IPS-11a (cell line): ENCODE measurements around the gene CRYZ.
"Not testable (repeated sequence)": the region's sequence is repeated elsewhere in the genome, so short reads cannot be mapped to it uniquely, and the experiment has no call there.

Experiments used
- H3K4me3 ChIP-seq: one replicate; pipeline ENCODE4 v1.5.1; 2013; ENCODE audit warnings: low read depth, low read length, control low read depth

Gene CRYZ, protein sequence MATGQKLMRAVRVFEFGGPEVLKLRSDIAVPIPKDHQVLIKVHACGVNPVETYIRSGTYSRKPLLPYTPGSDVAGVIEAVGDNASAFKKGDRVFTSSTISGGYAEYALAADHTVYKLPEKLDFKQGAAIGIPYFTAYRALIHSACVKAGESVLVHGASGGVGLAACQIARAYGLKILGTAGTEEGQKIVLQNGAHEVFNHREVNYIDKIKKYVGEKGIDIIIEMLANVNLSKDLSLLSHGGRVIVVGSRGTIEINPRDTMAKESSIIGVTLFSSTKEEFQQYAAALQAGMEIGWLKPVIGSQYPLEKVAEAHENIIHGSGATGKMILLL

DNA sequence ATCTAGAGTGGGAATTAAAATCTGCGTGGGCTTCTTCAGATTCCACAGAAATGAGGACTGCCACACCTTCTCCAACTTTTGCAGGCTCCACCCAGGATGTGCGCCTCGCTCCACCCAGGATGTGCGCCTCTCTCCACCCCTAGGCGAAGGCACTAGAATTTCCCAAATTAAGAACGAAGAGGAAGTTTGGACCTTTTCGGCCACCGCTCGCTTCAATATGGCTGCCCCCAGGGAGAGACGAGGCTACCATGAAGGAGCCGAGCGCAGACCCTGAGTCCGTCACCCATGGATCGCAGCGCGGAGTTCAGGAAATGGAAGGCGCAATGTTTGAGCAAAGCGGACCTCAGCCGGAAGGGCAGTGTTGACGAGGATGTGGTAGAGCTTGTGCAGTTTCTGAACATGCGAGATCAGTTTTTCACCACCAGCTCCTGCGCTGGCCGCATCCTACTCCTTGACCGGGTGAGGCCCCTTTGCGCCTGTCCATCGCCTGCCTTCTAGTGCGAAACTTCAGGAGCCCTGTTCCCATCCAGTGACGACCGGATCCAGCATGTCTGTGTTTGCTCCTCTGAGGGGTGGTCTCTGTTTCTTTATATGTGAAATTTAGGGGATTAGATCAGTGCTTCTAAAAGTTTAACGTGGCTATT is at the start of gene CRYZ, which contains the start of gene TYW3:
TSS of gene CRYZ (minus strand) at position 91 of the 644 bp plus-strand sequence. CDS start 8,229 bp downstream, outside the sequence.
TSS of gene TYW3 (plus strand) at position 193 of the 644 bp plus-strand sequence. CDS start at position 286, 93 bp downstream.
- peak within 1 kb of the TSS; percentile 73 for H3K4me3 ChIP-seq

DNA sequence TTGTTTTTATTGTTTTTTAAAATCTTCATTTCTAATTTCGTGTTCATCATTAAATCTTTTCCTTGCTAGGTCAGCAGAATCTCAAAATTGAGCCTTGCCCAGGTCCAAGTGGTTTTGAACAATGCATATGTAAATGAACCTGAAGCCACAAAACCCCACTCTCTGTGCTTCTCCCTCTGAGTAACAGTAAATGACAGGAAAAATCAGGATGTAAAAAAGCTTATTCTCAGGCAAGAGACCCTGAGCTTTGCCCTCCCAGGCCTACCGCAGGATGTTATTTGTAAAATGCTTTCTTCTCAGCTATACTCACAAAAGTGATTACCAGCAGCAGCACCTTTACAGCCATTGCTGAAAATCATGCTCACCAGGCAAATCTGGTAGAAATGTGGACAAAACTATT is 47.7 kb upstream of the CRYZ start:
- no peak overlapping the region for H3K4me3 ChIP-seq

- H3K4me3 ChIP-seq = no peak overlapping the region
Measured at GRCh38 chr1:74779750-74780149, 46.9 kb upstream of the CRYZ start.

DNA sequence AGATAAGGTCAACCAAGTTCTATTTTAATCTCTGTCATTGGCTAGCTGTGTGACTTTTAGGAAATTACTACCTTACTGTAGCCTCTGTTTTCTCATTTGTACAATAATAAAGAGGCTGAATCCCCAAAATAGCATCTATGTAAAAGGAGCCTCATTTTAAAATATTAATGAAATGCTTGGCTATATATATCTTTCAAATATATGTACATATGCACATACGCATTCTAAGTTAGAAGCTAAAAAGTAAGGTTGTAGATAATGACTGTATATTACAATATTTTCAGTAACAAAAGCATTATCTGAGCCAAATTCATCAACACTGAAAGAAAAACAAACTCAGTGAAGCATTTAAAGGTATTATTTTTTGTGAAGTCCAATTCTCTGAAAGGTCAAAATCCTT is 44.7 kb upstream of the CRYZ start:
- H3K4me3 ChIP-seq = no peak overlapping the region

GRCh38 chr1:74775735-74776134 is 42.9 kb upstream of the CRYZ start:
- H3K4me3 ChIP-seq = no peak overlapping the region

- no peak overlapping the region for H3K4me3 ChIP-seq
Measured at GRCh38 chr1:74773582-74773981, 40.7 kb upstream of the CRYZ start.

DNA sequence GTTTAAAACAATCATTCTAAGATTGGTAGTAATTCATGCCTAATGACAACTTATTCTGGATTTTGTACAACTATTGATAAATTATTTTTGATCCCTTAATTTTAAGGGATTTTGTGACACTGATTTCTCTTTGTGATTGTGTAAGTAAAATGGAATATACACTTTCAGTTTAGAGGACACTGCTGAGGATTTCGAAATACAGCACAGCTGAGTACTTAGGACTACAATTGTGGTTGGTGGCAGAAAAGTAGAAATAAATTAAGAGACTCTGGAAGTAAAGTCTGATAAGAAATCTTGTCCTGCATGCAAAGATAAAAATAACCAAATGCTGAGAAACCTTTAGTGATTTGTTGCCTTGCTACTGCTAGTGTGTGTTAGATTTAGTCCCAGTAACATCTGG is 40.1 kb upstream of the CRYZ start:
- H3K4me3 ChIP-seq = no peak overlapping the region

DNA sequence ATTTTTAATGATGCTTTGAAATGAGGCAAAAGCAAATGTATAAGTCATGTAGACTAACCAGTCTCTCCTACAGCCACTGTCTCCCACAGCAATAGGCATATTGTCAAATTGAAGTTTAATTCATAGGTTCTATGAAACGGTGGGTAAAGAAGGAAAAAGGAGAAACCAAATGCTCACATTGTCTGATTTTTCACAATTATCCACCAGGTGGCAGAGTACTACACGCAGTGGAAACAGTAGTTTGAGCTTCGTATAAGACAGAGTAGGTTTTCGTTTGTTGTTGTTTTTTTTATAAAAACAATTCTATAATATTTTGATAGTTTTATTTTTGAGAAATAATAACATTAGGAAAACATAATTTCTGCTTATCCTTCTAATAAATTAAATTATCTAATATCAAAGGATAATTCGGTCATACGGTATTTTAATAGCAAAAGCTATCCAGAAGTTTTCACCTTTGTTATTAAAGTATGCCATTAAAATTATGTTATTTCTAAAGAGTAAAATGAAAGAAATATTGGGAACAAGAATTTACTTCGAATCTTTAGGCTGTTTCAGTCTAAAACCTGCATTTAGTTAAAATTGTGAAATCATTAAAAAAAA is 39.2 kb upstream of the CRYZ start:
- H3K4me3 ChIP-seq = no peak overlapping the region

DNA sequence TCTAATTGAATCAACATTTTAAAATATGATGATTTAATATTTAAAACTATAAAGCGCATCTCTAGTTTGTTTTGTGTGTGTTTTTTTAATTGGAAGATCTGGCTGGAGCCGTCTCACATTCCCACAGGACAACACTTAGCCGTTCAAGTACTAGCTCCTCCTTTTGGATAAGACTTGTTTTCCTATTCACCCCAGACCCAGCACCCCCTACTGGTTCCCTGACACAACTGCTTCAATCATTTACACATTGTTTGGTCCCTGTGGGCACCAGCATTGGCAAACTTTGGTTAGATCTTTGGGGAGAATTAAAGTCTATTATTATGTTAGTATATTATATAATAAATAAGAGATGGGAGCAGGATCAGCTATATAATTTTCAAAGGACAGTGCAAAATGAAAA is 34.6 kb upstream of the CRYZ start:
- no peak overlapping the region for H3K4me3 ChIP-seq

DNA sequence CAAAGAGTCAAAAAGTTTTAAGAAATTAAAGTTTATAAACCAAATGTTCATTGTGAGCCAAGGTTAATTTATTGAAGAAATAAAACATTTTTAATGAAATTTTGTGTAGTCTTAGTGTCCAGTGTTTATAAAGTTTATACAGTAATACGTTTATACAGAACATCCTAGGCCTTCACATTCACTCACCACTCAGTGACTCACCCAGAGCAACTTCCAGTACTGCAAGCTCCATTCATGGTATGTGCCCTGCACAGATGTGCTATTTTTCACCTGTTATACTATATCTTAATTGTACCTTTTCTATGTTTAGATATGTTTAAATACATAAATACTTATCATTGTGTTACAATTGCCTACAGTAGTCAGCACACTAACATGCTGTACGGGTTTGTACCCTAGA is 33.7 kb upstream of the CRYZ start:
- H3K4me3 ChIP-seq = no peak overlapping the region

DNA sequence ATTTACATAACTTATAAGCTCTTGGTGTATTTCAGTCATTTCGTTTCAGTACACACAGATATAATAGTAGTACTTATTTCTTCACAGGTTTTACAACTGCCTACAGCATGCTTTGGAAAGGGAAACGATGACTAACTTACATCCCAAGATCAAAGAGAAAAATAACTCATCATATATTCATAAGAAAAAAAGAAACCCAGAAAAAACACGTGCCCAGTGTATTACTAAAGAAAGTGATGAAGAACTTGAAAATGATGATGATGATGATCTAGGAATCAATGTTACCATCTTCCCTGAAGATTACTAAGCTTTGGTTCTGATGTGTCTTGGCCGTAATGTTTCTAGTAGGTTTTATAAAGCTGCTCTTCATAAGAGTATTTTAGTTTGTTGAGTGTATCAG is 31.0 kb upstream of the CRYZ start:
- no peak overlapping the region for H3K4me3 ChIP-seq

- not testable (repeated sequence) for H3K4me3 ChIP-seq
Measured at GRCh38 chr1:74756650-74757049, 23.8 kb upstream of the CRYZ start.

- no peak overlapping the region for H3K4me3 ChIP-seq
Measured at GRCh38 chr1:74755475-74755874, 22.6 kb upstream of the CRYZ start.

GRCh38 chr1:74753104-74753503 is 20.3 kb upstream of the CRYZ start:
- H3K4me3 ChIP-seq = no peak overlapping the region

GRCh38 chr1:74748960-74749359 is 16.1 kb upstream of the CRYZ start:
- no peak overlapping the region for H3K4me3 ChIP-seq

- H3K4me3 ChIP-seq = not testable (repeated sequence)
Measured at GRCh38 chr1:74745247-74745646, 12.4 kb upstream of the CRYZ start.

GRCh38 chr1:74740307-74740980 is 7.6 kb upstream of the CRYZ start:
- H3K4me3 ChIP-seq = not testable (repeated sequence)

DNA sequence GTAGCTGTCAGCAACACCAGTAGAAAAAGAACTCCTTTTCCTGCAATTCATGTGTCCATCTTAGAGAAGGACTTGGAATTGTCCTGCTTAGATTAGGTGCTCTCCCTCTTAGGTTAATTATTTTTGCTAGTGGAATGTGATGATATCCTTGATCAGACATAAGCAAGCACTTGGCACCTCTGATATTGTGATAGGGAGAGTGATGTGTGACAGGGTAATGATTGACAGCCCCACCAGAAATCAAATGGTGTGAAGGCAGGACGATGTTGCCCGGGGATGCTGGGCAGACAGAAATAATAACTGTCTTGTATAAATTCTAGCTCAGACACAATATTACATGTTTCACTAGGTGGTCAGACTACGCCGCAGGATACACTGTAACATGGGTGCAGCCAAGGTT is 4.5 kb upstream of the CRYZ start:
- no peak overlapping the region for H3K4me3 ChIP-seq

- H3K4me3 ChIP-seq = peak overlapping the region; percentile 73
Measured at GRCh38 chr1:74733604-74734484, 994 bp upstream of the CRYZ start.

DNA sequence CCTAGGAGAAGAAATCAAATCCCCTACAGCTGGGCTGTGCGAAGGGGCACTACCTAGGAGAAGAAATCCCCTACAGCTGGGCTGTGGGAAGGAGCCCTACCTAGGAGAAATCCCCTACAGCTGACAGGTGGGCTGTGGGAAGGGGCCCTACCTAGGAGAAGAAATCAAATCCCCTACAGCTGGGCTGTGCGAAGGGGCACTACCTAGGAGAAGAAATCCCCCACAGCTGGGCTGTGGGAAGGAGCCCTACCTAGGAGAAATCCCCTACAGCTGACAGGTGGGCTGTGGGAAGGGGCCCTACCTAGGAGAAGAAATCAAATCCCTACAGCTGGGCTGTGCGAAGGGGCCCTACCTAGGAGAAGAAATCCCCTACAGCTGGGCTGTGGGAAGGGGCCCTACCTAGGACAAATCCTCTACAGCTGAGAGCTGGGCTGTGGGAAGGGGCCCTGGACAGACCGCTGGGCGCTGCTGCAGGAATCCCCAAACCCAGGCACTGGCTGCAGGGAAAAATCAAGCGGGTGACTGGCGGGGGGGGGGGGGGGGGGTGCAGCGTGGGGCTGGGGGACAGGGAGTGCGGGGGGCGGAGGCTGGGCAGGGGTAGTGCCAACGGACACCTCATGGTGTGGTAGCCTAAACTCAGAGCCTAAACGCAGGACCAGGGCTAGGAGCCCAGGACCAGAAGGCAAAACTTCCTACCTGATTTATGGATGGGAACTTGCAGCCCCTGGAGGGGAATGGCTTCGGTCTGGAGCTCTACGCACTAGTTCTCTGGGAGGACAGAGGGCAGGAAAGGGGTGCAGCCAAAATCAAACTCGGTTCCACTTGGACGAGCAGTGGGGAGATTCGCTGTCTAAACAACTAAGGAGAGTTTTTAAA is 541 bp downstream of the CRYZ start:
- peak overlapping the region; percentile 73 for H3K4me3 ChIP-seq
